NCI-H2196 treated with DMSO at 0.1 percent for 48 hours (cell line): Measurements from ENCODE around the gene NAA25.
"Not testable (repeated sequence)": the region's sequence is repeated elsewhere in the genome, so short reads cannot be mapped to it uniquely, and the experiment has no call there.

Source experiments
- DNase-seq: peaks from one replicate; lab custom pipeline; 2025; ENCODE audit not compliant: unreplicated experiment; lab: John Stamatoyannopoulos, UW

NAA25 gene

DNA sequence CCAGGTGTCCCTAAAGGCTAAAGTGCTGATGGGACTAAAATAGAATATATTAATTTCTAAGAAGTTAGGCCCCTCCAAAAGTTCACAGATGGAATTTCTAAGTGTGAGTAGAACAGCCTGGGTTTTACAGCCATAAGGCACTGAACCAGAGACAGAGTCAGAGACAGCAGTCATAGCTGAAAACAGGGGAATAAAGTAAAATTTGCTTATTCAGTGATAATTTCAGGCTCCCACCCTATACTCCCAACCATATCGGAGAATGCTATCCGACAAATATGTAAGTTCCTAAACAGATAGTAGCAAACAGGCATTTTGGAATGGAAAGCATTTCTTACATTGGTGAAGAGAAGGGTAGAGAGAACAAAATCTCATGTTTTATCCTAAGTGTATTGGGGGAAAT, 45.3 kb downstream of the NAA25 start:
- DNase-seq, result no peak

DNA sequence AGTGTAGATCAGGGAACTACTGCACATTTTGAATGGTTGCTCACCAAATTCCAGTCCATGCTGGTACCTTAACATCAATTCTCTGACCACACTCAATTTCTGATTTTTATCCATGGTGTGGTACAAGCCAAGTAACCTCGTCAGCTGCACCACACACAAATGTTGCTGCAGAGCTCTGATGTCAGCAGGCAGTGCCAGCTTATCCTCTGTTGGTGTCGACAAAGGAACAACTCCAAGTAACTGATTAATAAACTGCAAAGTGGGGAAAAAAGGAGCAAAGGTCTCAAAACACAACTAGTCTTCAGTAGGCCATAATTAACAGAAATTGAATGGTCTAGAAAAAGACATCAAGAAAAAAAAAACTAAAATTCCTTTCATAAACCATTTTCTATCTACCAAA, 47.4 kb downstream of the NAA25 start:
- no peak for DNase-seq

DNA sequence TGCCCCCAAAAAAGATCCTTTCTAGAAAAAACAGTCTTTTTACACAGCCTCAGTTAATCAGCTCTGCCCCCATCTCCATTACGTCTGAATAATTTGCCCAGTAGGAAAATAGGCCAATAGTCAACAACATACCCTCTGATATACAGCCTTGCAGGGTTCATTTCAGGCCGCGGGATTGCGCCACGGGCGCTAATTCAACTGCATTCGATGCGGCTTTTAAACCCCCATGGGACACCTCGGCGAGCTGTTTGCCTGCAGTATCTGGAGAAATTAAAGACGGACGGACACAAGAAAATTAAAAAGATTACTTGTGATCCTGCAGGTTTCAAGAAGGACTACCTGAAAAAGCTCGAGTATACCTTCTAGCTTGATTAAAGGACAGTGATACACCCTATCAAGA, 59.2 kb downstream of the NAA25 start:
- DNase-seq, result no peak

DNA sequence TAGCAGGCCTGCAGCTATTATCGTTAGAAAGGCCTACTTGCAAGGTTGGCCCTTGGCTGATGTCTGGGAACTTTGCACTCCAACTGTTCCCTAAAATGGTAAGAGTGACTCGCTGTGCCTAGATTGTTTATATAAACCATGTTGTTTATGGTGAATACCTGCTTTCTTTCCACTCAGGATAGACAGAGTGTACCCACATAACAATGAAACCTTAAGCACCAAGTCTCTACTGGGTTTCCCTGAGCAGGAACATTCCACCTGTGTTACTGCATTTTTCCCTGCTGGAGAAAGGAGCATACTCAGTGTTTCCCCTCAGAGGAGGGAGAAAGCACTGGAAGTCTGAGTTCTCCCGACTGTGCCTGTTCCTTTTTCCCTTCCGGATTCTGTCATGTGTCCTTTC, 62.6 kb downstream of the NAA25 start:
- no peak for DNase-seq

DNA sequence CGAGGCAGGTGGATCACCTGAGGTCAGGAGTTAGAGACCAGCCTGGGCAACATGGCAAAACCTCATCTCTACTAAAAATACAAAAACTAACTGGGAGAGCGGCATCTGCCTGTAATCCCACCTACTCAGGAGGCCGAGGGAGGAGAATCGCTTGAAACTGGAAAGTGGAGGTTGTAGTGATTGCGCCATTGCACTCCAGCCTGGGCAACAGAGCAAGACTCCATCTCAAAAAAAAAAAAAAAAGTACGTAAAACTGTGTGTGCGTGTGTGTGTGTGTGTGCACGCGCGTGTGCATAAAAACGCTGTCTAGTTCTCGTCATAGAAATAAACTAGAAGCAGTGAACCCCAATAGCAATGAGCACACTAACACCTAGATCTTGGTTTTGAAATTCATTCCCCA, 72.0 kb downstream of the NAA25 start:
- DNase-seq, result not testable (repeated sequence)

DNA sequence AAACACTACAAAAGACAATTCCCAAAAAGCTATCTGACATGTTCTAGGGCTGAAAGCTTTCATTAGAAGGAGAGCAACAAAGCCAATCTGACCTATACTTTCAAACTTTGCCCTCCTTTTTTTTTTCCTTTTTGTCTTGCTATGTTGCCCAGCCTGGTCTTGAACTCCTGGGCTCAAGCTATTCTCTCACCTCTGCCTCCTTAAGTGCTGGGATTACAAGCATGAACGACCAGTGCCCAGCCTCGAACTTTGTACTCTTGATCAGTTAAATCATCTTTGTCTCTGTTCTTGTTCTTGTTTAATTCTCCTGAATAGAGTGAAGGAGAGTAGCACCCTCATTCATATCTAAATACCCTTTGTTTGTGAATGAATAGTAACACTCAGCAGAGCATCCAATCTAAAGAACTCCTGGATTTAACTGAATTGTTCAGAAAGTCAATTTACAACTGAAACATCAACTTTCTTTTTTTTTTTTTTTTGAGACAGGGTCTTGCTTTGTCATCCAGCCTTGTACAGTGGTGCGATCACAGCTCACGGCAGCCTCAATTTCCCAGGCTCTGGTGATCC, 73.3 kb downstream of the NAA25 start:
- no peak for DNase-seq

DNA sequence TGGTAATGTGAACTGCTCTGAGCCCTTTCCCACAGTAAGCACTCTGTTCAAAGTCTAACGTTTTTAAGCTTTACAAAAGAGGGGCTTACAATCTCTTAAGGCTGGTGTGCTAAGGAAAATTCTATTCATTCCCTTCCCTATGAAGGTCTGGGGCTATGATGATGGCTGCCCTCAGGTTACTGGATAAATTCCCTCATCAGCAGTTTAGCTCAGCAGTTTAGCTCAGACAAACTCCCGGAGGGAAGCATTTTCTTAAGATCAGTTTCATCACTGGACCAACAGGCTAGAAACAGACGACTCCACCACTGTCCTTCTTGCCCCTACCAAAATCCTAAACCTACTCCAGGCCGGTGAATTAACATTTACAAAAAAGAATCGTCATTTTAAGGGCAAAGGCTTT, 76.3 kb downstream of the NAA25 start:
- DNase-seq, result no peak

DNA sequence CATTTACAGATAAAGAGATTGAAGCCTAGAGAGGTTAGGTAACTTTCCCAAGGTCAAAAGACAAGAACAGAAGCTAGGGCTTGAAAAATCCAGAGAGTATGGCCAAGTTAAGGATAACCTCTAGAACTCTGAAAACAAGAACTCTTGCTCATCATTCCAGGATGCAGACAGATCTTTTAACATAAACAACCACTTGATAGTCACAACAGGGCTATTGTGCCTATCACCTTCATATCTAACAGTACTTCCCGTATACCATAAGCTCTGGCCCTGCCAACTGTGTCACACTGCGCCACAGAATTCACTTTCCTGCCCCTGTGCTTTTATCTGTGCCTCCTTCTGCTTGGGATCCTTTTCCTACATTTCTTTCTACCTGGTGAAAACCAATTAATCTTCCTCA, 77.1 kb downstream of the NAA25 start:
- no peak for DNase-seq

DNA sequence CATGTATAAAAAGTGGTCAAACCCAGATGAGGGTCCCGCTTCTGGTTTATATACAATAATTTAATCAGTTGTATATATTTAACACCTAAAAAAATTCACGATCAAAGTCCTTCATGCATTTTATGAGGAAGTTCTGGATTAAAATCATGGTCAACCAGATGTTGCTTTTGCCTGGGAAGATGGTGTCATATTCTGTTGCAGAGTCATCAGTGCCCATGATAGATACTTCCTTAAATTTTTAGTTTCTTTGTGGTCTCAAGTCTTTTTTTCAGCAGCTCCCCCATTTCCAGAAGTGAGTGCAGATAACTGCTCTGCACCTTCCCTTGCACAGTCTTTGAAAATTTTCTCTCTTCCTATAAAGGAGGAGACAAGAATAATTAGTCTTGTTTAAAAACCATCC, 79.3 kb downstream of the NAA25 start:
- no peak for DNase-seq

DNA sequence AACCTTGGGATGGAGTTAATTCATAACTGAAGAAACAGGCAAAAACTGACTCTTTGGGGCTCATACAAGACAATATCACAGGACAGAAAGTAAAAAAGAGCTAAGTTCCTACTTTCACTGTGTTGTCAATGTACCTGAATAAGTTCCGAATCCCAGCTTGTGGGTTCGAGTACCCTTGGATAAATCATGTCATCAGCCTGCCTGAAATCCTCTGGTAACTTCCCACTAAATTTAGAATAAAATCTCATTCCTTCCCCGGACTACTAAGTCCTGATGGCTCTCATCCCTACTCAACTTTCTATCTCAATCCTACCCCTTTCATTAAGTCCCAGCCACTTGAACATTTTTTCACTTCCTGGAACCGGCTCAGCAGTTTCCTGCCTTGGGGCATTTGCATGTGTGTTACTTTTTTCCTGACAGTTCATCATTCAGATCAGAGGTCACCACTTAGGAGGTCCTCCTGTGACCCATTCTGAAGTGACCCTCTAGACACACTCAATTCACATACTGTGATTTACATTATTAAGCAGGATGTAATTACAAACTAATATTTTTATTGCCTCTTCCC, 82.7 kb downstream of the NAA25 start:
- no peak for DNase-seq

DNA sequence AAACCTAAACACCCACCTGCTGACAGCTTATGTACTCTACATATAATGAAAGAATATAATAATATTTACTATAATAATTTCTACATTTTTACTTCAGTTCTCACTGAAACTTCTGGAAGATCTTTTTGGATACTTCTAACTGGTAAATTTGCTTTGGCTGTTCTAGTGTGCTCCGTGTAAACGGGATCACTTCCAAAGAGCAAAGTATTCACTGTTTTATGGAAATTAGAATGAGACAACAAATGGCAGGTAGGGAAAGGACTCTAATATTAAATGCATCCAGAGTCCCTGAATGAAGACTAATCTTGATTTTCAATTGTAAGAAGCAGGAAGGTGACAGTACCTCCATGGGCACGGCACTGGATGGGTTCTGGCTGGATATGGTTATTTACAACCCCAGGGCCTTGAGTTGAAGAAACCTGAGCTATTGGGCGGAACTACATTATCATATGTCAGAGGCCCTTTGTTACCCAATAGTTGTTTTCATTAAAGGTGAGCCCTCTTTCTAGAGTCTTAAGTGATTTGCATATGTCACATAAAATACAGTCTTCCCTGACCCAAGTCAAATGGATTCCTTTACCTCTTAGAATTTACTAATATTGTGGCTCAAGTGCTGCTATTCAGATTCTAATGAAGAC, 84.7 kb downstream of the NAA25 start:
- no peak for DNase-seq

DNA sequence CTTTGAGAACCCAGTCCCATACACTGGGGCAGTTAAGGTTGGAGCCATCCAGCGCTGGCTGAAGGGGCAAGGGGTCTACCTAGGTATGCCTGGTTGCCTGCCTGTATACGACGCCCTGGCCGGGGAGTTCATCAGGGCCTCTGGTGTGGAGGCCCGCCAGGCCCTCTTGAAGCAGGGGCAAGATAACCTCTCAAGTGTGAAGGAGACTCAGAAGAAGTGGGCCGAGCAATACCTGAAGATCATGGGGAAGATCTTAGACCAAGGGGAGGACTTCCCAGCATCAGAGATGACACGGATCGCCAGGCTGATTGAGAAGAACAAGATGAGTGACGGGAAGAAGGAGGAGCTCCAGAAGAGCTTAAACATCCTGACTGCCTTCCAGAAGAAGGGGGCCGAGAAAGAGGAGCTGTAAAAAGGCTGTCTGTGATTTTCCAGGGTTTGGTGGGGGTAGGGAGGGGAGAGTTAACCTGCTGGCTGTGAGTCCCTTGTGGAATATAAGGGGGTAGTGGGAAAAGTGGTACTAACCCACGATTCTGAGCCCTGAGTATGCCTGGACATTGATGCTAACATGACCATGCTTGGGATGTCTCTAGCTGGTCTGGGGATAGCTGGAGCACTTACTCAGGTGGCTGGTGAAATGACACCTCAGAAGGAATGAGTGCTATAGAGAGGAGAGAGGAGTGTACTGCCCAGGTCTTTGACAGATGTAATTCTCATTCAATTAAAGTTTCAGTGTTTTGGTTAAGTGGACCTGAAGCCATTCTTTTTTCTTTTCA, 86.2 kb downstream of the NAA25 start:
- DNase-seq, result no peak

DNA sequence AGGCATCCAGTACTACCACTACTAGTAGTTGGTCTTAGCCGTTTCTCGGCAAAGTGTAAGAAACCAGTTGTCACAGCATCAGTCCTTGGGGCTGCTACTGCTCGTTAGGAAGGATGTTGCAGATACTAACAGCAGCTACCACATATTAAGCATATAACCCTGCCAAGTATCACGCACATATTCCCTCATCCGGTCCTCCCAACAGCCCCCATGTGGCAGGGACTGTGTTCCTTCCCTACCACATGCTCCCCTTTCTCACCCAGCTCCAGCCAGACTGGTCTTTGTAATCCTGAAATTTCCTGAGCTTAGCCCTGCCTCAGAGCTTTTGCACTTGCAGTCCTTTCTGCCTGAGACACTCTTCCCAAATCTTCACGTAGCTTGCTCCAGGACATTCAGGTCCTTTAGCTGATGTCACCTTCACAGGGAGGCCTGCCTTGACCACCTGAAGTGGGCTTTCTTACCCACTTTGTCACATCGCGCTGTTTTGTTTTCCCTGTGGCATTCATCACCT, 87.6 kb downstream of the NAA25 start:
- no peak for DNase-seq

DNA sequence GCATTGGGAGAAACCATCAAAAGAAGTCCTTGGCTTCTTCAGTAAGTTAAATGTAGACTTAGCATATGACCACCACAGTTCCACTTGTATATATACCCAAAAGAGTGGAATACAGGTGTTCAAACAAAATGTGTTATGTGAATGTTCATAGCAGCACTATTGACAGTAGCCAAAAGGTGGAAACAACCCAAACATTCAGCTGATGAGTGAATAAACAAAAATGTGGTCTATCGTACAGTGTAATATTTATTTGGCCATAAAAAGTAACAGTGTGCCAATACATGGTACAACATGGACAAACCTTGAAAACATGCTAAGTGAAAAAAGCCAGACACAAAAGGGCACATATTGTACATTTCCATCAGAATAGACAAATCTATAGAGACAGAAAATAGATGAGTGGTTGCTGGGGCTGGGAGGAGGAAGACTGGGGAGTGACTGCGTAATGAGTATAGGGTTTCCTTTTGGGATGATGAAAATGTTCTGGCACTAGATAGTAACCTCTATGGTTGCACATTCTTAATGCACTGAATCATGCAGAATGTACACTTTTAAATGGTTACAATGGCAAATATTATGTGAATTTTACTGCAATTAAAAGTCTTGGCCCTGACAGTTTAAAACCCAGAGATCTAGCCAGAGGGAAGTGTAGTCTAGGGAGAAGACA, 89.9 kb downstream of the NAA25 start:
- DNase-seq, result no peak

DNA sequence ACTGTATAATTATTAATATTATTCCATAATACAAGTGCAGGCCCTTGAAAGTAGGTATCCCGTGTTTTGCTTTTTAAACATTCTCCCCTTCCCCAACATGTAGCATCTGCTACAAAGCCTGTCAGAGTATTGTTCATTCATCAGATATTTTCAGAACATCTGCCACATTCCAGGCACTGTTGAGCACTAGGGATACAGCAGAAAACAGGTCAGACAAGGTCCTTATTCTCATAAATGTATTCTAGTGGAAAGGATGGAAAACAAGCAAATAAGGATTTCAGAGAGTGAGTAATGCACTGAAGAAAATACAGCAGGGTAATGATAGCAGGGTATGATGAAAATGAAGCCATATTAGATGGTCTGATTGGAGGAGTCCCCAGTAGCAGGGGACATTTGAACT, 91.5 kb downstream of the NAA25 start:
- DNase-seq, result no peak

DNA sequence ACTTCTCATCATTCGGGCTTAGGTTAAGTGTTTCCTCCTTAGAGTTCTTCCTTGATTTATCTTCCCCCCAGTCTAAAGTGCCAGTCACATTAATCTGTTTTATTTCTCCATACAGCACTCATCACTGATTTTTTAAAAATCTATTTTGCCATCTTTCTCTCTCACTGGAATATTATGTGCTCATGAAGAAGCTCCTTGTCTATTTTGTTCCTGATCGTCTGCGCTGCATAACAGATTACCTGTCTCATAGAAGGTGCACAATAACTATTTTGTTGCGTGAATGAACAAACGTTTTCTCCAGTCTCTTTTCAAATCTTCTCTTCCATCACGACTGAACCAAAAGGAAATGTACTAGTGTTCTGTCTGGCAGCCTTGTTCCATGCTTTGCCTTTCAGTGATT, 92.6 kb downstream of the NAA25 start:
- no peak for DNase-seq

DNA sequence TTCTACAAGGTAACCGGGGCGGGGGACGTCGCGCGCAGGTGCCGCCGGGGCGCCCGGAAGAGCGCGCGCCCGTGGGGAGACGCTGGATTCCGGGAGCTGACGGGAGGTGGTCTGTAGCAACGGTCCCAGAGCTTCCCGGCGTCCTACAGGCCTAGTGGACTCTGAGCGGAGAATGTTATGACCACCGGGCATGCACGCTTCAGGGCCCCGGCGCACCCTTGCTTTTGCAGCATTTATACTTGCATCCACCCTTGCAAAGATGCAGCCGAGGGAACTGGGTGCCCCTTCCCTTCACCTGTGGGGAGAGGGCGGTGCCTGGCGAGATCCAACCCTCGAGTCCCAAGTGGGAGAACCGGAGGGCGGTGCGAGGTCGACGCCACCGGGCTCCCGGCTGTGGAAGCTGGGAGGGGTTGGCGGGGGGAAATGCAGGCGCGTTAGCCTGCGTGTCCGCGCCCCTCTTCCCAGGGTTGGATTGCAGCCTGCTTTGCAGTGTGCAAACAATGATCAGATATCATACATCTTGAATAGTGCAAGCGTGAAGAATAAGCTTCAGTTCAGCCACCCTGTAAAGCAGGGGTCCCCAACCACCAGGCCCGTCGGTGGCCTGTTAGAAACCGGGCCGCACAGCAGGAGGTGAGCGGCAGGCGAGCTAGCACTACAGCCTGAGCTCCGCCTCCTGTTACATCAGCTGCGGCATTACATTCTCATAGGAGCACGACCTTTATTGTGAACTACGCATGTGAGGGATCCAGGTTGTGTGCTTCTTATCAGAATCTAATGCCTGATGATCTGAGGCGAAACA, 94.8 kb downstream of the NAA25 start:
- DNase-seq, result peak; percentile 78

DNA sequence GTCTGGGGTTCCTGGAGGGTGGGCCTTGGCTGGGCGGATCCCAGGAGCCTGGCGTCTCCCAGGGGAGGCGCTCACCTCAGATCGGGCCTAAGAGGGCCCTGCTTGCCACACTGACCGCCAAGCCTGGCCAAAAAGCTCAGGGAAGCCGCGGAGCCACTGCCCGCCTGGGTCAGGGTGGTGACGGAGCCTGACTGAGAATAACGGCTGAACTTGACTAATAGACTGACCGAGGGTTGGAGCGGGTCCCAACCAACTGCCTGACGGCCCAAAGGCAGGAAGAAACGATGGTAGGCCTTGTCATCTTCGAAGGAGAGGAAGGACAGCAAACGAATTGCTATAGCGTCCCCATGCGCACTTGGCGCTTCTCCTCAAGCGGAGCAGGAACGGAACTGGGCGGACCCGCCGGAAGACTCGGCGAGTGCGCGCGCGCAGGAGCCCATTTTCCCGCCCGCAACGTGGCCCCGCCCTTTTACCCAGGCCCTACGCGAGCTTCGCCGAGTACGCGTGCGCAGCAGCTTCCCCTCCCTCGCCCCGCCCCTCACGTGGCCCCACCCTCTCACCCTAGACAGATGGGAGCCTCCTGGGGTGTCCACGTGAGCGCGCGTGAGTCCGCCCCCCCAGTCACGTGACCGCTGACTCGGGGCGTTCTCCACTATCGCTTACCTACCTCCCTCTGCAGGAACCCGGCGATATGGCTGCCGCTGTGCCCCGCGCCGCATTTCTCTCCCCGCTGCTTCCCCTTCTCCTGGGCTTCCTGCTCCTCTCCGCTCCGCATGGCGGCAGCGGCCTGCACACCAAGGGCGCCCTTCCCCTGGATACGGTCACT, 95.6 kb downstream of the NAA25 start, which contains the start of the genes ERP29 and TMEM116:
TSS of gene ERP29 (plus strand) at position 652 of the 826 bp plus-strand sequence. CDS start at position 692, 40 bp downstream.
TSS of gene TMEM116 (minus strand) at position 391 of the 826 bp plus-strand sequence. CDS start 7,895 bp downstream, outside the sequence.
- peak; percentile 98 for DNase-seq

DNA sequence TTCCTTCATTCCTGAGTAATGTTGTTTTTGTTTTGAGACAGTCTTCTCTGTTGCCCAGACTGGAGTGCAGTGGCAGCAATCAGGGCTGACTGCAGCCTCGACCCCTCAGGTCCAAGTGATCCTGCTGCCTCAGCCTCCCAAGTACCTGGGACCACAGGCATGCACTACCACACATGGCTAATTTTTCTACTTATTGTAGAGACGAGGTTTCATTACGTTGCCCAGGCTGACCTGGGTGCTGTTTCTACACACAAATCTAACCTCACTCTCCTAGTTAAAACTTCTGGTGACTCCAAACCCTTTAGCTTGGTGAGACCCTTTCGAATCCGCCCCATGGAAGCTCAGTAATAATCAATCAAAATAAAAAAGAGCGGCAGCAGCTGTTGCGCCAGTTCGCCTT, 96.9 kb downstream of the NAA25 start:
- DNase-seq, result no peak
